PFSK-1 (cell line): ENCODE measurements around the gene HEMGN.

ENCODE experiments used
- POLR2AphosphoS5 ChIP-seq: IDR thresholded peaks from 2 replicates; pipeline ENCODE4 v1.6.1; 2012; ENCODE audit warnings: low read depth, mild to moderate bottlenecking, control low read depth, low read length, moderate library complexity
- TAF1 ChIP-seq: IDR thresholded peaks from 2 replicates; pipeline ENCODE4 v1.6.1; 2012; ENCODE audit warnings: low read length, control low read depth, borderline replicate concordance; ENCODE audit not compliant: insufficient read depth
- TF ChIP-seq, protein P1 (sequence below), 2 experiments: IDR thresholded peaks; 2 replicates each; pipeline versions ENCODE4 v1.6.1 to v1.8.0; 2011 to 2012; ENCODE audit warnings: low read depth in 2 of 2, low read length in 2 of 2, control low read depth in 1 of 2, inconsistent platforms in 1 of 2, mild to moderate bottlenecking in 1 of 2, moderate library complexity in 1 of 2; ENCODE audit not compliant: insufficient read depth in 1 of 2

DNA sequence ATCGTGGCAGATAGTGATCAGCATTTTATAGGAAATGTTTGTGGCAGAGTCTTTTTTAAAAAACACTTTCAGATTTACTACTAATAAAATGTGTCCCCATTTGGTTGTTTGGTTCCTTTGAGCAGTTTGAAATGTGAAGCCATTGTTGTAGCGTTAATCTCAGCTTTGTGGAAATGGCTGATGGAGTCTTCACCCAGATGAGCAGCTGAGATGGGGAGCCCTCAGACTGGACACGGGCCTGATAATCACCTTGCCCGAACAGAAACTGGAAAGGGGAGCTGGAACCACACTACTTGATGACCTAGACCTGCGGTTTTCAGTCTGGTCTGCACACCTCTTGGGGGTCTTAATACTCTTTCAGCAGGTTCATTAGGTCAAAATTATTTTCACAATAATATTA is 24.6 kb upstream of the HEMGN start:
- TF ChIP-seq, protein P1, sequence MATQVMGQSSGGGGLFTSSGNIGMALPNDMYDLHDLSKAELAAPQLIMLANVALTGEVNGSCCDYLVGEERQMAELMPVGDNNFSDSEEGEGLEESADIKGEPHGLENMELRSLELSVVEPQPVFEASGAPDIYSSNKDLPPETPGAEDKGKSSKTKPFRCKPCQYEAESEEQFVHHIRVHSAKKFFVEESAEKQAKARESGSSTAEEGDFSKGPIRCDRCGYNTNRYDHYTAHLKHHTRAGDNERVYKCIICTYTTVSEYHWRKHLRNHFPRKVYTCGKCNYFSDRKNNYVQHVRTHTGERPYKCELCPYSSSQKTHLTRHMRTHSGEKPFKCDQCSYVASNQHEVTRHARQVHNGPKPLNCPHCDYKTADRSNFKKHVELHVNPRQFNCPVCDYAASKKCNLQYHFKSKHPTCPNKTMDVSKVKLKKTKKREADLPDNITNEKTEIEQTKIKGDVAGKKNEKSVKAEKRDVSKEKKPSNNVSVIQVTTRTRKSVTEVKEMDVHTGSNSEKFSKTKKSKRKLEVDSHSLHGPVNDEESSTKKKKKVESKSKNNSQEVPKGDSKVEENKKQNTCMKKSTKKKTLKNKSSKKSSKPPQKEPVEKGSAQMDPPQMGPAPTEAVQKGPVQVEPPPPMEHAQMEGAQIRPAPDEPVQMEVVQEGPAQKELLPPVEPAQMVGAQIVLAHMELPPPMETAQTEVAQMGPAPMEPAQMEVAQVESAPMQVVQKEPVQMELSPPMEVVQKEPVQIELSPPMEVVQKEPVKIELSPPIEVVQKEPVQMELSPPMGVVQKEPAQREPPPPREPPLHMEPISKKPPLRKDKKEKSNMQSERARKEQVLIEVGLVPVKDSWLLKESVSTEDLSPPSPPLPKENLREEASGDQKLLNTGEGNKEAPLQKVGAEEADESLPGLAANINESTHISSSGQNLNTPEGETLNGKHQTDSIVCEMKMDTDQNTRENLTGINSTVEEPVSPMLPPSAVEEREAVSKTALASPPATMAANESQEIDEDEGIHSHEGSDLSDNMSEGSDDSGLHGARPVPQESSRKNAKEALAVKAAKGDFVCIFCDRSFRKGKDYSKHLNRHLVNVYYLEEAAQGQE (IDR thresholded peaks at IDR 0.05; ENCODE audit: insufficient read depth in 1 of 2, low read depth in 2 of 2, low read length in 2 of 2), result no peak
- TF ChIP-seq POLR2AphosphoS5 (no peak), TAF1 (no peak)
